NB4 (cell line): ENCODE results near the gene FAM200C.

Experiments used
- DNase-seq: peaks from one replicate; pipeline ENCODE4 v3.0.0; 2010; ENCODE audit warnings: low read depth
- H3K4me3 ChIP-seq: one replicate; pipeline ENCODE4 v1.5.1; 2011; ENCODE audit warnings: mild to moderate bottlenecking, low read depth, low read length, moderate library complexity
- MYC ChIP-seq: IDR thresholded peaks from 2 replicates; pipeline ENCODE4 v1.6.1; 2011; ENCODE audit warnings: low read depth, low read length
- POLR2A ChIP-seq: IDR thresholded peaks from 2 replicates; pipeline ENCODE4 v1.6.1; 2011; ENCODE audit warnings: mild to moderate bottlenecking; ENCODE audit not compliant: insufficient read length; ENCODE audit errors: extremely low read depth
- TF ChIP-seq, protein P1 (sequence below): IDR thresholded peaks from one replicate; pipeline ENCODE4 v1.5.1; 2012; ENCODE audit warnings: low read depth, low read length
- TF ChIP-seq, protein P2 (sequence below): IDR thresholded peaks from 2 replicates; pipeline ENCODE4 v1.6.1; 2011; ENCODE audit warnings: low read depth, low read length

FAM200C gene

DNA sequence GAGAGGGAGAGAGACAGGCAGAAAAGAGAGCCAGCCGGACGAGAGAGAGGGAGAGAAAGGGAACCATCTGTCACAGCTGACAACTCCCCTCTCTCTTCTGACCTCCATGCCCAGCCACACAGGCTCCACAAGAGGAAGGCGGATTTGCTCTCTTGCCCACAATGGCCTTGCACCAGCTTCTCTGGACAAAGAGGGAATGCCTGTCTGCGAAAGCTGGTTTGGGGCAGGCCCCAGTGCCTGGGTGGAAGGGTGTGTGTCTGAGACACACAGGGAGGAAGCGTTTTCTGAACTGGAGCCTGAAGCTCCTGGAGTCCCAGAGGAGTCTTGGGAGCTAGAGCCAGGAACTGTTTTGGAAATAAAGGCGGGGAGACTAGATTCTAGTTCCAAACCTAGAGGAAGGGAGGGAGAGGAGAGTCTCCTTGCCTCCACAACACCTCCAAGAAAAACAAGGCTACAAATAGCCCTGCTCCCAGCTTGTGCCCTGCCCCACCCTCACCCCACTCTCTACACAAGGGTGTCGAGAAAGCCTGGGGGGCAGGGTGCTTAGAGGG, 41.9 kb downstream of the FAM200C start:
- H3K4me3 ChIP-seq: no peak overlapping the region
- TF ChIP-seq MYC (no peak), POLR2A (no peak)
- TF ChIP-seq, protein P1, sequence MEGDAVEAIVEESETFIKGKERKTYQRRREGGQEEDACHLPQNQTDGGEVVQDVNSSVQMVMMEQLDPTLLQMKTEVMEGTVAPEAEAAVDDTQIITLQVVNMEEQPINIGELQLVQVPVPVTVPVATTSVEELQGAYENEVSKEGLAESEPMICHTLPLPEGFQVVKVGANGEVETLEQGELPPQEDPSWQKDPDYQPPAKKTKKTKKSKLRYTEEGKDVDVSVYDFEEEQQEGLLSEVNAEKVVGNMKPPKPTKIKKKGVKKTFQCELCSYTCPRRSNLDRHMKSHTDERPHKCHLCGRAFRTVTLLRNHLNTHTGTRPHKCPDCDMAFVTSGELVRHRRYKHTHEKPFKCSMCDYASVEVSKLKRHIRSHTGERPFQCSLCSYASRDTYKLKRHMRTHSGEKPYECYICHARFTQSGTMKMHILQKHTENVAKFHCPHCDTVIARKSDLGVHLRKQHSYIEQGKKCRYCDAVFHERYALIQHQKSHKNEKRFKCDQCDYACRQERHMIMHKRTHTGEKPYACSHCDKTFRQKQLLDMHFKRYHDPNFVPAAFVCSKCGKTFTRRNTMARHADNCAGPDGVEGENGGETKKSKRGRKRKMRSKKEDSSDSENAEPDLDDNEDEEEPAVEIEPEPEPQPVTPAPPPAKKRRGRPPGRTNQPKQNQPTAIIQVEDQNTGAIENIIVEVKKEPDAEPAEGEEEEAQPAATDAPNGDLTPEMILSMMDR: no peak
- TF ChIP-seq, protein P2, sequence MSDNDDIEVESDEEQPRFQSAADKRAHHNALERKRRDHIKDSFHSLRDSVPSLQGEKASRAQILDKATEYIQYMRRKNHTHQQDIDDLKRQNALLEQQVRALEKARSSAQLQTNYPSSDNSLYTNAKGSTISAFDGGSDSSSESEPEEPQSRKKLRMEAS: no peak
- no peak for DNase-seq

DNA sequence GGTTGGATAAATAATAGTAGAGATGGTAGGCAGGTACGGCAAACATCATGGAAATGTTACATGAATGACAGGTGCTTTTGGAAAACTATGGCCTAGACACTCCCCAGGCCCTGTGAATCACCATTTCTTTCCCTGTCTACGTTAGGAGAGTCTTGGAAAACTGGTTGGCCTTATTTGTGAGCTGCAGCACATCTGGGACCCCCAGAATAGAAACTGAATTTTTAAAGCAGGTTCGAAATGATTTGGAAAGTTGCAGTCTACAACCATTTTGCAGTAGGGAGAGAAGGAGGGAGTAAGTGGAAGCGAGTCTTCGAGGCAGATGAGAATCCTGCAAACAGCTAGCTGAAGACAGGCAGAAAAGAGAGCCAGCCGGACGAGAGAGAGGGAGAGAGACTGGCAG, 42.5 kb downstream of the FAM200C start:
- DNase-seq: no peak
- no peak overlapping the region for H3K4me3 ChIP-seq
- TF ChIP-seq MYC (no peak), POLR2A (no peak)
- TF ChIP-seq, protein P1: no peak
- TF ChIP-seq, protein P2: no peak

- TF ChIP-seq POLR2A: no peak
- TF ChIP-seq, protein P2: no peak
- TF ChIP-seq MYC: no peak
- TF ChIP-seq, protein P1: no peak
- H3K4me3 ChIP-seq: no peak overlapping the region
- no peak for DNase-seq
These were observed 43.1 kb downstream of the FAM200C start for GRCh38 chr5:160356550-160357347.

DNA sequence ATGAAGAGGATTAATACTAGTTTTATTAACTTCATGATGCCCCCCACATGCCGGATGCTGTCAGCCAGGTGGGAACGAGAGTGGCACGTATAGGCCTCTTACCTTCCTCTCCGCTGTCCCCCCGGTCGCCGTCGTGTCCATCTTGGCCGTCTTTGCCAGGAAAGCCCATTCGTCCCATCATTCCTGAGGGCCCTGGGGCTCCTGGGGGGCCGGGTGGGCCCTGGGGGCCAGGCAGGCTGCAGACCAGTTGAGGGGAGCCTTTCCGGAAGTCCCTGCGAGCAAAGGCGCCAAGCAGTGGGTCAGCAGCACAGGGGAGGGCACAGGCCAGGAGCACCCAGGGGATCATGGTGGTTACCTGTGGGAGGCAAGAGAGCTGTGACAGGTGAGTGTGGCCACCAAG, 45.2 kb downstream of the FAM200C start:
- no peak overlapping the region for H3K4me3 ChIP-seq
- TF ChIP-seq, protein P2: no peak
- TF ChIP-seq, protein P1: no peak
- TF ChIP-seq POLR2A: no peak
- no peak for TF ChIP-seq MYC
- no peak for DNase-seq

DNA sequence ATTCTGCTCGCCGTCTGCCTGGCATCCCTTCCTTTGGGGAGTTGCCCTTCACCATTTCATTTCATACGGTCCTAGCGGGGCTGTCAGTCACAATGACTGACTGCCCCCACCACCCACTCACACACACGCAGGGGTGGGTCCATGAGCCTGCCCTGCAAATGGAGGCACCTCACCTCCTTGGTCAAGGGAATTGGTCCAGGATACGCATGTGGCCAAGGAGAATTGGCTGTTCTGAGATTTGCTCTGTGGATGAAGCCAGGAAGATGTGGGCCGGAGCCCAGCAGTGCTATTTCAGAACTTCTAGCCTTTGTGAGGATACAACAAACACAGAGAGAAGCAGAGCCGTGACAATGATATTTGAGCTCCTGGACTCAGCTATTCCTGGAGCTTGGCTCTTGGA, 46.5 kb downstream of the FAM200C start:
- no peak overlapping the region for H3K4me3 ChIP-seq
- DNase-seq: no peak
- TF ChIP-seq POLR2A (no peak), MYC (no peak)
- TF ChIP-seq, protein P1: no peak
- TF ChIP-seq, protein P2: no peak
